SU-DHL-6 (cell line): ENCODE data around the gene CFAP97D2.

Experiments
- EZH2phosphoT487 ChIP-seq: fragments of 200-600 bp; sonication (generic), shearing (Covaris generic); conservative IDR thresholded peaks from 2 replicates; pipeline ENCODE4 v1.6.1; 2018; ENCODE audit warnings: mild to moderate bottlenecking, antibody characterized with exemption, low read length, moderate library complexity, mixed read lengths
- TF ChIP-seq, protein P1 (sequence below): fragments of 200-600 bp; sonication (generic); IDR thresholded peaks from one replicate; pipeline ENCODE4 v1.5.1; 2017; ENCODE audit warnings: antibody characterized with exemption, mild to moderate bottlenecking, low read length, moderate library complexity; ENCODE audit not compliant: insufficient read depth, poor library complexity, severe bottlenecking

DNA sequence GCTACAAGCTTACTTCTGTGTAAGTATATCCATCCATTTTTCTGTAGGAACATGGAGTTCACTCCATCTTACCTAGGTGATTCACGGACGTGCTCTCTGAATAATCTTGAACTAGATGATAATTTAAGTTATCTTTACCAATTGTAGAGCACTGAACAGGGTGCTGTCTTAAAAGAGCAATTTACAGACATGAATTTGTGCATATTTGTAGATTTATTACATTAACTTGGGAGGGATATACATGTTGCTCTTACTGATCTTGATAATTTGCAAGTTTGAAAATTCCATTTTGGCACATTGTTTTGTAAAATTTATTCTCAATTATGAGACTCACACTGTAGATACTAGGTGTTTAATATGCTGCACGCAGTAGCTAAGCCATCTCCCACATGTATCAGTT is 64.9 kb downstream of the CFAP97D2 start:
- TF ChIP-seq, protein P1, sequence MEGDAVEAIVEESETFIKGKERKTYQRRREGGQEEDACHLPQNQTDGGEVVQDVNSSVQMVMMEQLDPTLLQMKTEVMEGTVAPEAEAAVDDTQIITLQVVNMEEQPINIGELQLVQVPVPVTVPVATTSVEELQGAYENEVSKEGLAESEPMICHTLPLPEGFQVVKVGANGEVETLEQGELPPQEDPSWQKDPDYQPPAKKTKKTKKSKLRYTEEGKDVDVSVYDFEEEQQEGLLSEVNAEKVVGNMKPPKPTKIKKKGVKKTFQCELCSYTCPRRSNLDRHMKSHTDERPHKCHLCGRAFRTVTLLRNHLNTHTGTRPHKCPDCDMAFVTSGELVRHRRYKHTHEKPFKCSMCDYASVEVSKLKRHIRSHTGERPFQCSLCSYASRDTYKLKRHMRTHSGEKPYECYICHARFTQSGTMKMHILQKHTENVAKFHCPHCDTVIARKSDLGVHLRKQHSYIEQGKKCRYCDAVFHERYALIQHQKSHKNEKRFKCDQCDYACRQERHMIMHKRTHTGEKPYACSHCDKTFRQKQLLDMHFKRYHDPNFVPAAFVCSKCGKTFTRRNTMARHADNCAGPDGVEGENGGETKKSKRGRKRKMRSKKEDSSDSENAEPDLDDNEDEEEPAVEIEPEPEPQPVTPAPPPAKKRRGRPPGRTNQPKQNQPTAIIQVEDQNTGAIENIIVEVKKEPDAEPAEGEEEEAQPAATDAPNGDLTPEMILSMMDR: no peak
- TF ChIP-seq EZH2phosphoT487: no peak
